Stimulated activated CD4-positive, alpha-beta T cell treated with anti-CD3 and anti-CD28 coated beads, Interleukin-15, amount 100 ng/mL, for 24 hours (primary cell): Measurements from ENCODE around the gene NR2C2AP.

Experiments
- DNase-seq: peaks from one replicate; pipeline ENCODE4 v3.0.0-alpha.2; 2020

The NR2C2AP gene

GRCh38 chr19:19214159-19214490 is 10.9 kb upstream of the NR2C2AP start:
- DNase-seq, result no peak

- DNase-seq, result no peak
These were observed 10.4 kb upstream of the NR2C2AP start for GRCh38 chr19:19213426-19214158.

- no peak for DNase-seq
These were observed 9.7 kb upstream of the NR2C2AP start for GRCh38 chr19:19212916-19213315.

GRCh38 chr19:19211499-19212420 is 8.5 kb upstream of the NR2C2AP start, which contains the start of gene NCAN:
NCAN (plus strand) TSS chr19:19211958; CDS start chr19:19216954, 4,996 bp downstream.
- no peak for DNase-seq

- DNase-seq, result no peak
These were observed 6.2 kb upstream of the NR2C2AP start for GRCh38 chr19:19209372-19209771.

GRCh38 chr19:19207637-19208572 is 4.7 kb upstream of the NR2C2AP start:
- DNase-seq, result no peak

GRCh38 chr19:19206938-19207337 is 3.7 kb upstream of the NR2C2AP start:
- DNase-seq, result no peak

- DNase-seq, result no peak
These were observed 2.5 kb upstream of the NR2C2AP start for GRCh38 chr19:19205416-19206410.

- DNase-seq, result no peak
These were observed 967 bp upstream of the NR2C2AP start for GRCh38 chr19:19204181-19204580.

GRCh38 chr19:19202707-19203011 is 555 bp downstream of the NR2C2AP start:
- no peak for DNase-seq

GRCh38 chr19:19201697-19202630 is 1.2 kb downstream of the NR2C2AP start:
- DNase-seq, result no peak

- DNase-seq, result no peak
These were observed 9.3 kb downstream of the NR2C2AP start for GRCh38 chr19:19193926-19194325.

GRCh38 chr19:19192910-19193423 is 10.2 kb downstream of the NR2C2AP start:
- no peak for DNase-seq

GRCh38 chr19:19192078-19192882 is 10.9 kb downstream of the NR2C2AP start, which contains the start of the genes BORCS8 and RFXANK:
BORCS8 (minus strand) TSS chr19:19192152; CDS start chr19:19192117, 35 bp downstream.
RFXANK (plus strand) TSS chr19:19192258; CDS start chr19:19193947, 1,689 bp downstream.
- DNase-seq, result peak; percentile 99

- no peak for DNase-seq
These were observed 11.5 kb downstream of the NR2C2AP start for GRCh38 chr19:19191768-19192077.

GRCh38 chr19:19186742-19187141 is 16.5 kb downstream of the NR2C2AP start:
- no peak for DNase-seq

- peak; percentile 67 for DNase-seq
These were observed 17.1 kb downstream of the NR2C2AP start for GRCh38 chr19:19185853-19186740.

GRCh38 chr19:19181488-19181998 is 21.7 kb downstream of the NR2C2AP start:
- no peak for DNase-seq
